NCI-H82 treated with DMSO at 0.1 percent for 48 hours (cell line): ENCODE data around the gene ITGA2B.
A peak's percentile ranks its signal among the peaks of the same experiment; 100 is the strongest.
"Not testable (repeated sequence)": the region's sequence is repeated elsewhere in the genome, so short reads cannot be mapped to it uniquely, and the experiment has no call there.

ENCODE experiments used
- DNase-seq: peaks from one replicate; lab custom pipeline; 2025; ENCODE audit not compliant: unreplicated experiment; lab: John Stamatoyannopoulos, UW

Gene ITGA2B

GRCh38 chr17:44352828-44353671 is 36.4 kb downstream of the ITGA2B start:
- no peak for DNase-seq

- no peak for DNase-seq
These were observed 37.3 kb downstream of the ITGA2B start for GRCh38 chr17:44351961-44352827.

GRCh38 chr17:44351464-44351863 is 38.0 kb downstream of the ITGA2B start:
- DNase-seq: no peak

- no peak for DNase-seq
These were observed 38.7 kb downstream of the ITGA2B start for GRCh38 chr17:44350733-44351226.

- no peak for DNase-seq
These were observed 39.8 kb downstream of the ITGA2B start for GRCh38 chr17:44349553-44350070.

- DNase-seq: no peak
These were observed 40.5 kb downstream of the ITGA2B start for GRCh38 chr17:44348988-44349364.

- DNase-seq: no peak
These were observed 41.0 kb downstream of the ITGA2B start for GRCh38 chr17:44348234-44348987.

GRCh38 chr17:44347206-44348055 is 42.0 kb downstream of the ITGA2B start:
- not testable (repeated sequence) for DNase-seq

- DNase-seq: no peak
These were observed 43.2 kb downstream of the ITGA2B start for GRCh38 chr17:44346064-44346844.

GRCh38 chr17:44345454-44346026 is 43.9 kb downstream of the ITGA2B start:
- DNase-seq: peak; percentile 47

- peak; percentile 99 for DNase-seq
These were observed 44.5 kb downstream of the ITGA2B start, which contains the start of gene GRN for GRCh38 chr17:44344939-44345453. TSS of gene GRN (plus strand) at chr17:44345302. CDS start at chr17:44349165, 3,863 bp downstream.

- DNase-seq: no peak
These were observed 45.8 kb downstream of the ITGA2B start for GRCh38 chr17:44343510-44344209.

- DNase-seq: not testable (repeated sequence)
These were observed 48.9 kb downstream of the ITGA2B start for GRCh38 chr17:44340553-44340952.

GRCh38 chr17:44338702-44339101 is 50.7 kb downstream of the ITGA2B start:
- DNase-seq: no peak

GRCh38 chr17:44335968-44336367 is 53.5 kb downstream of the ITGA2B start:
- DNase-seq: no peak

GRCh38 chr17:44335564-44335963 is 53.9 kb downstream of the ITGA2B start:
- DNase-seq: no peak

- no peak for DNase-seq
These were observed 54.7 kb downstream of the ITGA2B start for GRCh38 chr17:44334727-44335126.

GRCh38 chr17:44334315-44334714 is 55.1 kb downstream of the ITGA2B start:
- no peak for DNase-seq
